Measurements from ENCODE around the gene ARID1A.

- TF ChIP-seq, protein P1, sequence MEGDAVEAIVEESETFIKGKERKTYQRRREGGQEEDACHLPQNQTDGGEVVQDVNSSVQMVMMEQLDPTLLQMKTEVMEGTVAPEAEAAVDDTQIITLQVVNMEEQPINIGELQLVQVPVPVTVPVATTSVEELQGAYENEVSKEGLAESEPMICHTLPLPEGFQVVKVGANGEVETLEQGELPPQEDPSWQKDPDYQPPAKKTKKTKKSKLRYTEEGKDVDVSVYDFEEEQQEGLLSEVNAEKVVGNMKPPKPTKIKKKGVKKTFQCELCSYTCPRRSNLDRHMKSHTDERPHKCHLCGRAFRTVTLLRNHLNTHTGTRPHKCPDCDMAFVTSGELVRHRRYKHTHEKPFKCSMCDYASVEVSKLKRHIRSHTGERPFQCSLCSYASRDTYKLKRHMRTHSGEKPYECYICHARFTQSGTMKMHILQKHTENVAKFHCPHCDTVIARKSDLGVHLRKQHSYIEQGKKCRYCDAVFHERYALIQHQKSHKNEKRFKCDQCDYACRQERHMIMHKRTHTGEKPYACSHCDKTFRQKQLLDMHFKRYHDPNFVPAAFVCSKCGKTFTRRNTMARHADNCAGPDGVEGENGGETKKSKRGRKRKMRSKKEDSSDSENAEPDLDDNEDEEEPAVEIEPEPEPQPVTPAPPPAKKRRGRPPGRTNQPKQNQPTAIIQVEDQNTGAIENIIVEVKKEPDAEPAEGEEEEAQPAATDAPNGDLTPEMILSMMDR (IDR thresholded peaks at IDR 0.05; ENCODE audit: extremely low read depth in 1 of 2, insufficient read depth in 1 of 2, low read depth in 1 of 2, low read length in 2 of 2): no peak
- no peak for TF ChIP-seq EZH2 (IDR thresholded peaks at IDR 0.05; ENCODE audit: borderline replicate concordance, low read depth, low read length, severe bottlenecking)
Observed at GRCh38 chr1:26791148-26791547, 95.3 kb downstream of the ARID1A start.
